Upper lobe of right lung (tissue), 1 donor: ENCODE measurements around the gene UBA6. TPM values are rescaled to one million over a fixed set of nuclear protein-coding genes. Genes with fewer than 3 reads are reported as not detected.

Experiments
- ATAC-seq: fragments of 200-7000 bp; cut with Tn5 transposase; one replicate; pipeline ENCODE4 v1.9.1; 2020; ENCODE audit warnings: mild to moderate bottlenecking, moderate library complexity
- DNase-seq: peaks from one replicate; pipeline ENCODE4 v3.0.0-alpha.2; 2020
- H3K27ac ChIP-seq: fragments of 200-600 bp; one replicate; pipeline ENCODE4 v1.8.0; 2022
- H3K27me3 ChIP-seq: fragments of 200-600 bp; one replicate; pipeline ENCODE4 v1.8.0; 2022; ENCODE audit warnings: mild to moderate bottlenecking
- H3K36me3 ChIP-seq: fragments of 200-600 bp; one replicate; pipeline ENCODE4 v1.8.0; 2022
- H3K4me1 ChIP-seq: fragments of 200-600 bp; one replicate; pipeline ENCODE4 v1.8.0; 2022
- H3K4me3 ChIP-seq: fragments of 200-600 bp; one replicate; pipeline ENCODE4 v1.8.0; 2022; ENCODE audit warnings: mild to moderate bottlenecking
- H3K9me3 ChIP-seq: fragments of 200-600 bp; one replicate; pipeline ENCODE4 v1.8.0; 2022
- CTCF ChIP-seq: fragments of 200-600 bp; IDR thresholded peaks from one replicate; pipeline ENCODE4 v1.8.0; 2022; ENCODE audit warnings: antibody characterized with exemption
- intact Hi-C: fragments of 100-400 bp; cut with DNase I; formaldehyde crosslinking; loops from one replicate; pipeline ENCODE4 v1.11.0; 2022
- total RNA-seq: library from RNA; stranded (reverse); fragmentation: NEBNext Ultra II Directional; extraction: Animal tissue kit (Norgen Biotek cat#: 25700); gene quantifications from one replicate; pipeline ENCODE4 v1.2.1, GENCODE V29; 2021
- donor health status: DM: no; HTN: yes; CAD: no; lungs with severe emphysema.

The UBA6 gene
- total RNA-seq, 1 donor from 2014 or later: 48.5 TPM

- Histone ChIP-seq H3K4me3 (no peak overlapping the region), H3K27ac (no peak overlapping the region), H3K4me1 (no peaks in the 10 kb centered on the region), H3K27me3 (no peaks in the 10 kb centered on the region), H3K36me3 (no peaks in the 10 kb centered on the region), H3K9me3 (no peaks in the 10 kb centered on the region)
- TF ChIP-seq CTCF: no peak
- no peak for ATAC-seq
- intact Hi-C loops: no loop called here
- no peak for DNase-seq
Measured at GRCh38 chr4:67719953-67720617, 19.1 kb upstream of the UBA6 start.

GRCh38 chr4:67718848-67719247 is 17.9 kb upstream of the UBA6 start:
- intact Hi-C loops: no loop called here

GRCh38 chr4:67717586-67717985 is 16.6 kb upstream of the UBA6 start:
- DNase-seq (no peak), ATAC-seq (no peak)
- intact Hi-C loops: no loop called here
- H3K27me3 ChIP-seq: no peaks in the 10 kb centered on the region
- no peaks in the 10 kb centered on the region for H3K36me3 ChIP-seq
- H3K9me3 ChIP-seq: no peaks in the 10 kb centered on the region
- H3K4me3 ChIP-seq: no peak overlapping the region
- H3K27ac ChIP-seq: no peak overlapping the region
- H3K4me1 ChIP-seq: no peaks in the 10 kb centered on the region
- TF ChIP-seq CTCF: no peak

More at GRCh38 chr4:67718848-67719247, 17.9 kb upstream of the UBA6 start:
- Histone ChIP-seq H3K4me3 (no peak overlapping the region), H3K9me3 (no peaks in the 10 kb centered on the region), H3K4me1 (no peaks in the 10 kb centered on the region), H3K36me3 (no peaks in the 10 kb centered on the region), H3K27ac (no peak overlapping the region), H3K27me3 (no peaks in the 10 kb centered on the region)
- no peak for TF ChIP-seq CTCF
- ATAC-seq (no peak), DNase-seq (no peak)

- ATAC-seq: no peak
Measured at GRCh38 chr4:67714955-67715354, 14.0 kb upstream of the UBA6 start.

GRCh38 chr4:67714248-67714583 is 13.3 kb upstream of the UBA6 start:
- no peaks in the 10 kb centered on the region for H3K4me1 ChIP-seq
- intact Hi-C loops: no loop called here
- no peak for DNase-seq

More at GRCh38 chr4:67714955-67715354, 14.0 kb upstream of the UBA6 start:
- Histone ChIP-seq H3K4me3 (no peak overlapping the region), H3K27ac (no peak overlapping the region), H3K36me3 (no peaks in the 10 kb centered on the region), H3K9me3 (no peaks in the 10 kb centered on the region), H3K4me1 (no peaks in the 10 kb centered on the region), H3K27me3 (no peaks in the 10 kb centered on the region)
- intact Hi-C loops: no loop called here
- DNase-seq: no peak
- TF ChIP-seq CTCF: no peak

More at GRCh38 chr4:67714248-67714583, 13.3 kb upstream of the UBA6 start:
- H3K4me3 ChIP-seq: no peak overlapping the region
- H3K27me3 ChIP-seq: no peaks in the 10 kb centered on the region
- ATAC-seq: no peak
- H3K36me3 ChIP-seq: no peaks in the 10 kb centered on the region
- no peaks in the 10 kb centered on the region for H3K9me3 ChIP-seq
- H3K27ac ChIP-seq: no peak overlapping the region
- TF ChIP-seq CTCF: no peak
